Activated CD4-positive, CD25-positive, alpha-beta regulatory T cell treated with anti-CD3 and anti-CD28 coated beads, Interleukin-2, amount 50 U/mL, for 72 hours (primary cell): ENCODE results near the gene ERP44.
A peak's percentile ranks its signal among the peaks of the same experiment; 100 is the strongest.
"Not testable (repeated sequence)": the region's sequence is repeated elsewhere in the genome, so short reads cannot be mapped to it uniquely, and the experiment has no call there.

Experiments
- DNase-seq: peaks from one replicate; pipeline ENCODE4 v3.0.0; 2021

Gene ERP44

DNA sequence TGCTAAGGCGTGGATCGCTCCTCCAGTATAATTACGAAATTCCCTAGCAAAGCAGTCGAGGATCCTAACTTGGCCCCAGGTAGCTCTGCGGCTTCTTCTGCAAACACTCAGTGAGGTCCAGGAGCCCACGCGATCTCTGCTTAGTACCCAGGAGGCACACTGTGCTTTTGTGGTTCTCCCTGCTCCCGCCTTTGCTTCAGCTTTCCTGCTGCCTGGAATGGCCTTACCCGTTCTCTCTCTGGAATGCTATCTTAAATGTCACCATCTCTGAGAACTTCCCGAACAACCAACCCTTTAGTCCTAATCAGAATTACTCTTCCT is 882 bp upstream of the ERP44 start:
- no peak for DNase-seq

DNA sequence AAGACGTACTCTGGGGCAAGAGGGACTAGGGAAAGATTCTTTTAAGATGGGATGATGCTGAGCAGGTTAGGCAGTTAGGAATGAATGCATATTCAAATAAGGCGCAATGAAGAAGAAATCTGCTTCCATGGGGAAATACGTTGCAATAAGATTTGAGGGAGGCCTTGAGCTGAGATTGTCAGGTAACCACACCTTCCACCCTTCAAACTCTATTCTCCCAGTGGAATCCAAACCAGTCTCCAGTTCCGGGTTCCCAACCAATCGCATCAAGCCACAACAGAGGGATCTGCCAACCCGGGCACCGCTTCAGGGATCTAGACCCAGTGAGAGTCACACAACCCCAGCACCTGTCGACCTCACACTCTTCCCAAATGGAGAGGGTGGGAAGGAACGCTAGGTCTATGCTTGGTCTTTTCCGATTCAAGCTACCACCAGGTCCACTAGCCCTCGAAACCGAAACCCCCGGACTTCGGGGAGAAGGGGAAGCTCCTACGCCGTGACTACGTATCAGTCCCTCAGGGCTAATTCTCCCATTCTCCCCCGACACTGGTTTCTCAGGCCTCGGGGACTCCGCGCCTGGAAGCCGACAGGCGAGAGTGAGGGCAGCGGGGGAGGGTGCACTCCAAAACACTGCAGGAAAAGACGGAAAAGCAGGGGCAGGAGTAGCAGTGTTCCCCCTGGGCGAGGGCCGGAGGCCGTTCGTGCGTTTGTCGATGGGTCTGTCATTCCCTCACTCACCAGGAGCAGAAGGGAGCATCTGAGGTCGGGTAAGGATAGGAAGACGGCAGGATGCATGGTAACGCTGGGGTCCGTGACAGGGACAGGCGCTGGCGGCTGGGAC is 534 bp downstream of the ERP44 start:
- peak; percentile 40 for DNase-seq

DNA sequence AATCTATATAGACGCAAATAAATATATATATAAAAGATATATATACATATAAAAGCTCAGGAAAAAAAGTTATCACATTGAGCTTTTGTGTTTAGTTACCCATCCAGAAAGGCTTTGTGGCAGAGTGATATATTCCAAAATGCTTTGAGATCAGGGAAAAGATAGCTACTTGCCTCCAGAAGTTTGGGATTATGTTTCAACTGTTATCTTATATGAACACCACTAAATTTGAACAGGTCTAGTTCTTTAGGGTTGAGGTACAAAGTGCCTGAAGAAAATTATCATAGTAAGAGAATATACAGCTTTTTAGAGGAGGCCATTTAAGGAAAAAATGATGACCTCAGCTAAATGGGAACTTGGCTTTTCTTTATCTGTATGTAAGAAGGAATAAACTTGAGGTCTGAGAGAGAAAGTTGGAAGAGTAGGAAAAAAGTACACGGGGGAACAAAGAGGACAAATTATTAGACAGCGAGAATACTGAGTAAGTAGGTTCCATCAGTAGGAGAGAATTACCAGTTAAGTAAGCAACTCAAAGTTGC is 2.4 kb downstream of the ERP44 start:
- no peak for DNase-seq

DNA sequence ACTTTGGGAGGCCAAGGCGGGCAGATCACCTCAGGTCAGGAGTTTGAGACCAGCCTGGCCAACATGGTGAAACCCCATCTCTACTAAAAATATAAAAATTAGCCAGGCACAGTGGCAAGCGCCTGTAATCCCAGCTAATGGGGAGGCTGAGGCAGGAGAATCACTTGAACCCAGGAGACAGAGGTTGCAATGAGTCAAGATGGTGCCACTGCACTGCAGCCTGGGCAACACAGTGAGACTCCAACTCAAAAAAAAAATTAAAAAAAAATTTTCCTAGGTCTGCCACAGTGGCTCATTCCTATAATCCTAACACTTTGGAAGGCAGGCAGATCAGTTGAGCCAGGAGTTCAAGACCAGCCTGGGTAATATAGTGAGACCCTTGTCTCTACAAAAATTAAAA is 4.4 kb downstream of the ERP44 start:
- DNase-seq: not testable (repeated sequence)

DNA sequence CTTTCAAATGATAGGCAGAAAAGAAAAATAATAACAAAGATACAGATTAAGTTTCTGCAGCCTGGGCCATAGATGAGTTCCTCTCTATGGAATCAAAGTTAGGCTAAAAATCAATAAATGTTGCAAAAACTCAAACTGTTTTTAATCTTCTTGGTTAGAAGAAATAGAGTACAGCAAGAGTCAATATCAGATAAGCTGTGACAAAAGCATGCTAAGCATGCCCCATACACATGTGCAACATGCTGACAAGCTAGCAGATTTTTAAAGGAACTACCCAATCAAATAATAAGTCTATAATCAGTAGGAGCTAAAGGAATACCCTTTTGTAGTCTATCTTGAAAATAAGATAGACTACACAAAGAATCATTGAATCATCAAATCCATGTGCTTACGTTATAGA is 6.7 kb downstream of the ERP44 start:
- no peak for DNase-seq

DNA sequence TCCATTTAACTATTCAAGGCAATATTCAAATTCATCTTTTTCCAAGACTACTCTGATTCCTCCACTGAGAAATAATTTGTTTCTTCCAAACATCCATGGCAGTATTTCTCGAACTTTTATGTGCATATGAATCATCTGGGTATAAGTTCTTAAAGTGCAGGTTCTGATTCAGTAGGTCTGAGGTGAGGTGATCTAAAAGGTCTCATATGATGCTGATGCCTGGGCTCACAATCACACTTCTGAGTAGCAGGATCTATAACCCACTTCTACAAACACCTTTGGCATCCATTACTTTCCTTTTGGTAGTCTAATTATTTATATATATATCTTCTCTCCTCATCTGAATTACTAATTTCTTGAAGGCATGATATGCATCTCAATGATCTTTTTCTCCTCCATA is 7.2 kb downstream of the ERP44 start:
- no peak for DNase-seq

DNA sequence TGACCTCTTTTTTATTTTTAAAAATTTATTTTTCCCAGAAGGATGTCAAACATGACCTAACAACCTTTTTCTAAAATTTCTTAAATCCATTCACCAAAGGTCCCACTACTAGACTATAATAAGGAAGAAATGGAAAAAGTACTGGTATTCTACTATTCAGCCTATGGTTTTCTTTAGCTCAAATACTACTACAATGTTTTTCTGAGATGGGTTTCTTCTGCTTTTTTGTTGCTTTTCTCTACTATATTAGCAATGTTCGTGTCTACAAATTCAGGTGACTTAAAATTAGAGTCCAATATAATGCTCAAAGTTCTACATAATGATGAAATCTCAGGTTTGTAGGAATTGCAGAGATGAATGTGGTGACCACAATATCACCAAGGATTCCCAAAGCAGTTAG is 7.9 kb downstream of the ERP44 start:
- no peak for DNase-seq

DNA sequence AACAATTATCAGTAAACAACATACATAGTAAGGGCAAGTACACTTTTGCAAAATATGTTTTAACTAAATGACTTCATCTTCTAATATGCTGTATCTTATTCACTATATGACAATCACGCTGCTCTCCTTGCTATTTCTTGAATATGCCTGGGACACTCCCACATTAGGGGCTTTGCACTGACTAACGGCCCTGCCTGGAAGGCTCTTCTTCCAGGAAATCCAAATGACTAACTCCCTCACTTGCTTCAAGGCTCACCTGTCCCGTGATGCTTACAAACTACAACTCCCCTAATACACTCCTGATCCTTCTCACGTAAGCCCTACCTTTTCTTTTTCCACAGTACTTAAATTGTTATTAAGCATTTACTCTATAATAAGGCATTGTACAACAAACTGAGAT is 10.6 kb downstream of the ERP44 start:
- no peak for DNase-seq

DNA sequence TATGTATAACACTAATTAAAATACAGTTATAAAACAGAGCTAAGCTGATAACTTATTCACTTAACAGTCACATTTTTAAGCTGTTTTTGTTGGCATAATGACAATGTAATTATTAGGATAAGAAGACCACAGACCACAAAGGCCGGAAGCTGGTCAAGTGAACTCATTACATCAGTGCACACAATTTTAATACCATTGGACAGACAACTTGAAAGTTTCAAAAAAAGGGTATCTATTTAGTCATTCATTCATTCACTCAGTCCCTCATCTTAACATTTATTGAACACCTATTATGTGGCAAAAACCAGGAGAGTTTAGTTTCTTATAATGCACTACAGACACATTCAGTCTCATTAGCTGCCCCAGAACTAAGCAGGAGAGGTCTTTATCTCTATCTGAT is 11.6 kb downstream of the ERP44 start:
- DNase-seq: no peak

DNA sequence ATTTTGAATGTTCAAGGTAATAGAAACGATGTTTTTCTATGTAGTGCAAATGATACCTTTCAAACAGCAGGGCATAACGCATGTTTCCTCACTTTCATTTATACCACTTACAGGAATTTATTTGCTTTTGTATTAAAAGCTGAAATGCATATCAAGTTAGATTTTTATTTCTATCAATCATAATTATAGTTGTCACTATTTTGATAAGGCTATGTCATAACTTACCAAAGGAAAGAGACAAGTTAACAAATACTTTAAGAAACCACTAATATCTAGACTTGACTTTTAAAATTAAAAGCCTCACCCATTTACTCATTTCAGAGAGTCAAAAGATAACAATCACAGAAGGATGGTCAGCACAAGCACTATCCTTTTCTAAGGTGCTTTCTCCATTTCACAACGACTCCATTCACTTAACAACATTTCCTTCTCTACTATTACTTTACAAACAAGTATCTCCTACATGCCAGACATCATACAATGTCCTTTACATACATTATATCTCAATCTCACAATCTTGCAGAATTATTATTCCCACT is 12.6 kb downstream of the ERP44 start:
- no peak for DNase-seq

DNA sequence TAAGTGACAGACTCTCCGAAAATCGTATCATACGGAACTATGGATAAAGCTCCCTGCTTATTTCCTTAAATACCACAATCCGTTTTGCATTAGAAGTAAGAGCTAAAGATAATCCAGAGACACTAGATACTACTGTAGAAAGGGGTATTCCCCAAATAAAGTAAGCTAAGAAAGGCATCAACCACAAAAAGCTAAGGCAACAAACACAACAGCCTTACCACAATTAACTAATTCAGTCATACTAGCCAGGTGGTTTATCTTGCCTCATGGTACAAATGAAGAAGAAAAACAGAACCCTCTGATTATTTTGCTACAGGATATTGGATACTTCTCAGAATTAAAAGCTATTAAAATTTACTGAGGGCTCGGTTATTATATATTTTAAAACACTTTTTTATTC is 14.1 kb downstream of the ERP44 start:
- DNase-seq: no peak

DNA sequence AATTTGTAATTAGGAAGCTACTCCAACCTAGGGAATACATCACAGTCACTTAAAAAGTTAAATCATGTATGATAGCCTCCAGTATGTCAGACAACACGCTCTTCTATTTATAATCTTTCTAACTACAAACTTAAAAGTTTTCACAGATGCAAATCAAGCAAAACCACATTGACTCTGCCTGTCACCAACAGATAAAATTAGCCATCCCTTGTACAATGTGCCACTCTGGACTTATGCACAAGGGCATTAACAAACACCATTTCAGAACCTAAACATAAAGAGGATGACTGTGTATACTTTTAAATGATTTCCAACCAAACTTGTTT is 14.7 kb downstream of the ERP44 start:
- no peak for DNase-seq

DNA sequence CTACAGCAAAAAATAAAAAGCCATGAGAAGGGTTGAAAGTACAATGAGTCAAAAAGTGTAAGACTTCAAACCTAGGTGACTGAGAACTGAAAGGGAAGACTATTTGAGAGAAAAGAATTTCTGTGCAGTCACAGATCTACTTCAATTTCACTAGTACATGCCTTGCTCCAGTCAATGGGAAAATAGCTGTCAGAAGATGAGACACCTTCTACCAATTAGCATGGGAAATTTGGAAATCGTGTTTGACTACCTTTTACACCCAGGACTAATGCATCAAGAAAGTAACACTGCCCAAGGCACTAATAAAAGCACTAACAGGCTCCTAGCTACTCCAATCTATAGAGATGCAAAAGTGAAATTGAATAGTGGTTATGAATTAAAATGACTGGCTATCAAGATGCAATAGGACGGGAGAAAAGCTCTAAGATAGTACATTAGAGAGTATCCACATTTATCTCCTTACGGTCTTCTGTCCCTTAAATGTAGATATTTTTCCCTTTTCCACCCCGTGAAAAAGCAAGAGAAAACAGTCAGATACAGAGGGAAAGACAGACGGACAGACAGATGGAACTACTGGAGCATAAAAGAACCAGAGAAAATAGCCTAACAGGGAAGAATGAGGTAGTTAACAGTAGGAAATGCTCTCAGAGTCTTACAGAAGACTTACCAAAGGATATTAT is 15.2 kb downstream of the ERP44 start:
- no peak for DNase-seq

DNA sequence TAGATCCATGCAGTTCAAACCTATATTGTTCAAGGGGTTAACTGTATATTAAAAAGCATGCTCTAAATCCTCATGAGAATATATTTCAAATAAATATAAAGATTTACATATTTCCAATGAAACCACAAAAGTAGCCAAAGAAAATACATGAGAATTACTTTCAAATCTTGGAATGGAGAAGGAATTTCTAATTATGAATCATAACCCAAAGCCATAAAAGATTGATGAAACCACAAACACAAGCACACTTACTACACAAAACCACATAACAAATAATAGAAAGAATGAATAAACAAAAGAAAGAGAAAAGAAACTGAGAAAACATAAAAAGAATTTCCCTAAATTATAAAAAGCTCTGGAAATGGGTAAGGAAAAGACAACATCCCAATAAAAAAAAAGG is 16.0 kb downstream of the ERP44 start:
- DNase-seq: no peak

DNA sequence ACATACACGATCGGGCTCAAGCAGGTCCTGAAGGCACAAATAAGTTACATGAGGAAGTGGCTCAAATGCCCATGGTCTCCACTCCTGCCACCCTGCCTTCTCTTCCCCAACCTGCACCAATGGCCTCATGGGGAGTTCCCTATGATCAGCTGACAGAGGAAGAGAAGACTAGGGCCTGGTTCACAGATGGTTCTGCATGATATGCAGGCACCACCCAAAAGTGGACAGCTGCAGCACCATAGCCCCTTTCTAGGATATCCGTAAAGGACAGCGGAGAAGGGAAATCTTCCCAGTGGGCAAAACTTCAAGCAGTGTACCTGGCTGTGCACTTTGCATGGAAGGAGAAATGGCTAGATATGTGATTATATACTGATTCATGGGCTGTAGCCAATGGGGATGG is 22.5 kb downstream of the ERP44 start:
- DNase-seq: not testable (repeated sequence)

DNA sequence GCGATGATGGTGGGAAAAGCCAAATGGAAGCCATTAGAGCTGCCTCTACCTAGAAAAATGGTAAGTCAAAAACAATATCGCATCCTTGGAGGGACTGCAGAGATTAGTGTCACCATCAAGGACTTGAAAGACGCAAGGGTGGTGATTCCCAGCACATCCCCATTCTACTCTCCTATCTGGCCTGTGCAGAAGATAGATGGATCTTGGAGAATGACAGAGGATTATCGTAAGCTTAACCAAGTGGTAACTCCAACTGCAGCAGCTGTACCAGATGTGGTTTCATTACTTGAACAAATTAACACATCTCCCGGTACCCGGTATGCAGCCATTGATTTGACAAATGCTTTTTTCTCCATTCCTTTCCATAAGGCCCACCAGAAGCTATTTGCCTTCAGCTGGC is 23.8 kb downstream of the ERP44 start:
- no peak for DNase-seq

DNA sequence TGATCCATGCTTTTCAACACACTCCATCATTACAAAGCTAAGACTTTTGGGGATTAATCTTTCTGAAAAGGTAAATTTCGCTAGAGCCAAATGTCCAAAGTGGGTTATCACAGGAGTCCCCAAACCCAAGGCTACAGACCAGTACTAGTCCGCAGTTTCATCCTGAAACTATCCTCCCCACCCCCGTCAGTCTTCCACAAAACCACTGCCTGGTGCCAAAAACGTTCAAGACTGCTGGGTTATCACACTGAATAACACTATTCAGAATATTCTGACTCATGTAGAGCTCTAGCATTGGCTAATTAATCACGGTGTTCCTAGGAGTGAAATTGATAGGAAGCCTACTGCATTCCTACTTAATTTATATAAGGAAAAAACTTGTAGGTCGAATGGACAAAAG is 24.7 kb downstream of the ERP44 start:
- no peak for DNase-seq

DNA sequence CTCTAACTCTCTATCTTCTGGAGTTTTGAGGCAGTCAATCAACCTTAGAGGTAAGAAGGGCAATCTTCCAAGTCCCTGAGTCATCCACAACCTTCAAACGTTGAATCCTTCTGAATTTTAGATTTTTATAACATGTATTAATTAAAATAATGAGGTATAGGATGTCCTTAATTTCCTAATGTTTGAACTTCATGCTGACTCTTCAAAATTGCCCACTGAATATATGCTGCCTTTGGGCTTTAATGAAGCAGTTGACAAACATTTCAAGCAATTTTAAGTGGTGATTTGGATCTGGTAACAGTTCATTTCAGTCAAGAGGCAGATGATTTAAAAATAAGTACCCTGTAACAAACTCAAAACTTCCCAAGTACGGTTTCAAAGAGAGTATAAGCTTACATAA is 26.0 kb downstream of the ERP44 start:
- no peak for DNase-seq

DNA sequence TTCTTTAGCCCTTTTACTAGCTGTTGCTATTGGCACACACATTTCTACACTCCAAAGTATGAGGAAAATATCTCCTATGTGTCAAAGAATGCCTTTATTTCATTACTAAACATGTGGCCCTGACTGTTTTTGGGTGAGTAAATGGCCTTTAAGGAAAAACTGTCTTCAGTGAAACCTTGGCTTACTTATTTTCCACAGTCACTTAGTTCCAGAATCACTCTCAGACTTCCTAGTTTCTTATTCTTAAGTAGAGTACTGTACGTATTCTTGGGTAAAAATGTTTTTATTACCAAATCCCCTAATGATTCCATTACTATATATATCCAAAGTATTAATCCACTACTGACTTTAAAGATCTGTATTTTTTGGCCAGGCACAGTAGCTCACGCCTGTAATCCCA is 27.5 kb downstream of the ERP44 start:
- no peak for DNase-seq

DNA sequence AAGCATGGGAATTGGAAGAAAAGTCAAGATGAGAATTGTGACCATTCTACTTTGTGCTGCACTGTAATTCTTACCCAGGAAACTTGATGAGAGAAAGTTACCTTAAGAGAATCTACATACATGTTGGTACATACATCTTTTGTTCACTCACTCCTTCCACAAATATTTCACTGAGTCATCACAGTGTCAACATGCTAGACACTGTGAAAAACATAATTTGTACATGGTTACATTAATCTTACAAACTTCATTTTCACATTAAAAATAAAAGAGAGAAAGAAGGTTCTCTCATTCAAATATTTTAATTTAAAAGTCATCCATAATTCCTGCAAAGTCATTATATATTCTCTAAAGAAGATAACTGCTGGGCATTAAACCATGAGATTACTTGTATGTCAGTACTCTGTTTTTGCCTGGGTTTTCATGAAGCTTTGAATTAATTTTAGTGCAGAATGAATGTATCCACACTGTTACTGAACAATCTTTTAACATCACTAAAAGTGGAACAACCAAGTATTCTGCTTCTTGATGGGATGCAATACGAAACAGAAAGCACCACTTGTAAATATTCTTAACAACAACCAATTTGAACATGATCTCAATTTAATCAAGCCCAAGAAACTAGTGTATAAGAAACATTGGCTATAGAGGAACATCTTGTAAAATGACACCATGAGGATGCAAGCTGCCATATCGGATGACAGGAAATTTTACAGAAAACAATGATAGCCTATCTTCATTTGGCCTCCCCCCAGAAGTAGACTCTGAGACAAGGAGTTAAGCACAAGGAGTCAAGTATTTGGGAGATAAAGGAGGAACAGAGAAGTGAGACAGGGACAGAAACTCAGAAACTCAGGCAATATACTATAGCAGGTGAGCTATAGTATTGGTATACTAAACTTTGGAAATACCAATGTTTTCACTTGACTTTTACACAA is 28.4 kb downstream of the ERP44 start:
- no peak for DNase-seq

DNA sequence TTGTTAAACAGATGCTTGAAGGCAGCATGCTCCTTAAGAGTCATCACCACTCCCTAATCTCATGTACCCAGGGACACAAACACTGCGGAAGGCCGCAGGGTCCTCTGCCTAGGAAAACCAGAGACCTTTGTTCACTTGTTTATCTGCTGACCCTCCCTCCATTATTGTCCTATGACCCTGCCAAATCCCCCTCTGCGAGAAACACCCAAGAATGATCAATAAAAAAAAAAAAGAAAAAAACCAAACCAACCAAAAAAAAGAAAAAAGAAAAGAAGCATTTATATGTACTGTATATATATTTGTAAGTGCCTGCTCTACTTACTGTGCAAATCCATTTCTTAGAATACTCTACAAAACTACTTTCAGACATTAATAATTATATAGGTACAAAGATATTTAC is 29.7 kb downstream of the ERP44 start:
- DNase-seq: not testable (repeated sequence)

DNA sequence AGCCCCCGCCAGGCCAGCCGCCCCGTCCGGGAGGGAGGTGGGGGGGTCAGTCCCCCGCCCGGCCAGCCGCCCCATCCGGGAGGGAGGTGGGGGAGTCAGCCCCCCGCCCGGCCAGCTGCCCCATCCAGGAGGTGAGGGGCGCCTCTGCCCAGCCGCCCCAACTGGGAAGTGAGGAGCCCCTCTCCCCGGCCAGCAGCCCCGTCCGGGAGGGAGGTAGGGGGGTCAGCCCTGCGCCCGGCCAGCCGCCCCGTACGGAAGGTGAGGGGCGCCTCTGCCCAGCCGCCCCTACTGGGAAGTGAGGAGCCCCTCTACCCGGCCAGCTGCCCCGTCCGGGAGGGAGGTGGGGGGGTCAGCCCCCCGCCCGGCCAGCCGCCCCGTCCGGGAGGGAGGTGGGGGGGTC is 30.8 kb downstream of the ERP44 start:
- not testable (repeated sequence) for DNase-seq

DNA sequence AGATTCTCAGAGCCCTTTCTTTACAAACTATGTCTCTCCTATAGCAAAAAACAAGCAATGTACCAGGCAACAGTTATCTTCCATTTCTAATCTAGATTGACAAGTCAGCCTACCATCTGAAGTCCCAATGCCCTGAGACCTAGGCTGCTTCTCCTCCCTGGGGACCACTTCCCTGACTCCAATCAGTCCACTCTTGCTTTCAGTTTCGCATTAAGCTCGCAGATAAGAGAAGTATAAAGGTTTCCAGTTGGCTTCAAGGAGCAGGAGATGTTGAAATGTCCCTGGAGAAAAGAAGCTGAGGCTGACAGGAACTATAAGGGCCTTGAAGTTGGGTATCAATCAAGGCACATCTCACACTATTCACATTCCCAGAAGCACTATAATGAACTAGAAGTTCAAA is 32.3 kb downstream of the ERP44 start:
- DNase-seq: no peak
